GM12878 (cell line): ENCODE data around the gene TDO2.

Experiments
- GATAD2B ChIP-seq: fragments of 450-650 bp; conservative IDR thresholded peaks from 2 replicates; pipeline ENCODE4 v1.6.1; 2017; ENCODE audit warnings: low read depth, mild to moderate bottlenecking, moderate library complexity
- HDAC6 ChIP-seq: fragments of 200-600 bp; sonication (generic); IDR thresholded peaks from one replicate; pipeline ENCODE4 v1.8.0; 2017; ENCODE audit warnings: antibody characterized with exemption; ENCODE audit not compliant: unreplicated experiment
- POLR2A ChIP-seq: IDR thresholded peaks from 2 replicates; pipeline ENCODE4 v1.6.1; 2011; ENCODE audit warnings: low read depth, mild to moderate bottlenecking, low read length
- YY1 ChIP-seq: IDR thresholded peaks from 2 replicates; pipeline ENCODE4 v1.6.1; 2011; ENCODE audit warnings: low read depth, mild to moderate bottlenecking, low read length
- ZNF274 ChIP-seq: IDR thresholded peaks from one replicate; pipeline ENCODE4 v1.8.0; 2011; ENCODE audit not compliant: insufficient read length, insufficient read depth
- TF ChIP-seq, protein P1 (sequence below), 3 experiments: IDR thresholded peaks in 2 of 3; conservative IDR thresholded peaks in 1 of 3; 2 replicates each; pipeline ENCODE4 v1.5.1; 2011; ENCODE audit warnings: low read depth in 3 of 3, low read length in 3 of 3, mild to moderate bottlenecking in 3 of 3, control low read depth in 2 of 3, moderate library complexity in 2 of 3, inconsistent platforms in 1 of 3, mixed read lengths in 1 of 3; ENCODE audit not compliant: control insufficient read depth in 2 of 3, insufficient read depth in 1 of 3; ENCODE audit errors: extremely low read depth in 1 of 3

DNA sequence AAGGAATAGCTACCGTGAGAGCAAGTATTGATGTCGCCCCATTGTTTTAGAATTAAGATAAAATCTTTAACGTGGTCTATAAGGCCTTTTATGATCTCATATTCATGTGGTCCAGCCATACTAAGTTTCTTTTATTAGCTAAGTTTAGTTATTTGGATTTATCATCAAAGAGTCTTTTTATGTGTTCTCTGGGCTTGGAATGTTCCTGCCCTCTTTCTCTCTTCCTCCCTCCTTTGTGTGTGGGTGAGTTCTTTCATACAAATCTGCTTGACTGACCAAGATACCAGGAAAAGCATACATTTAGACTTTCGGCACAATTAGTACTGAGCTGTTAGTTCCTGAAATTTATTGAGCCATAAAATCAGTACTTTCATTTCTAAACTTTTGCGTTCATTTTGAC is 11.3 kb downstream of the TDO2 start:
- TF ChIP-seq, protein P1, sequence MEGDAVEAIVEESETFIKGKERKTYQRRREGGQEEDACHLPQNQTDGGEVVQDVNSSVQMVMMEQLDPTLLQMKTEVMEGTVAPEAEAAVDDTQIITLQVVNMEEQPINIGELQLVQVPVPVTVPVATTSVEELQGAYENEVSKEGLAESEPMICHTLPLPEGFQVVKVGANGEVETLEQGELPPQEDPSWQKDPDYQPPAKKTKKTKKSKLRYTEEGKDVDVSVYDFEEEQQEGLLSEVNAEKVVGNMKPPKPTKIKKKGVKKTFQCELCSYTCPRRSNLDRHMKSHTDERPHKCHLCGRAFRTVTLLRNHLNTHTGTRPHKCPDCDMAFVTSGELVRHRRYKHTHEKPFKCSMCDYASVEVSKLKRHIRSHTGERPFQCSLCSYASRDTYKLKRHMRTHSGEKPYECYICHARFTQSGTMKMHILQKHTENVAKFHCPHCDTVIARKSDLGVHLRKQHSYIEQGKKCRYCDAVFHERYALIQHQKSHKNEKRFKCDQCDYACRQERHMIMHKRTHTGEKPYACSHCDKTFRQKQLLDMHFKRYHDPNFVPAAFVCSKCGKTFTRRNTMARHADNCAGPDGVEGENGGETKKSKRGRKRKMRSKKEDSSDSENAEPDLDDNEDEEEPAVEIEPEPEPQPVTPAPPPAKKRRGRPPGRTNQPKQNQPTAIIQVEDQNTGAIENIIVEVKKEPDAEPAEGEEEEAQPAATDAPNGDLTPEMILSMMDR (IDR thresholded peaks at IDR 0.05 in 2 of 3, conservative IDR thresholded peaks at IDR 0.05 in 1 of 3; ENCODE audit: control insufficient read depth in 2 of 3, extremely low read depth in 1 of 3, insufficient read depth in 1 of 3, low read depth in 3 of 3, low read length in 3 of 3): no peak
- TF ChIP-seq POLR2A (no peak), GATAD2B (no peak), ZNF274 (no peak), YY1 (no peak), HDAC6 (no peak)
